H1 (cell line): ENCODE results near the gene CD52. TPM values are rescaled to one million over a fixed set of nuclear protein-coding genes. Genes with fewer than 3 reads are reported as not detected.

Experiments
- CTCF ChIP-seq, 3 experiments: IDR thresholded peaks; 1 replicate in 2 of 3; 2 replicates in 1 of 3; pipeline versions ENCODE4 v1.5.1 to v1.6.1; 2011; ENCODE audit warnings: low read length in 3 of 3, mild to moderate bottlenecking in 3 of 3, inconsistent platforms in 2 of 3, low read depth in 1 of 3, moderate library complexity in 1 of 3; ENCODE audit not compliant: insufficient read depth in 1 of 3; ENCODE audit errors: control extremely low read depth in 1 of 3
- TBP ChIP-seq: IDR thresholded peaks from 2 replicates; pipeline ENCODE4 v1.6.1; 2011; ENCODE audit warnings: low read depth, low read length, improper control_type of control experiment
- polyA plus RNA-seq, 7 experiments: library from polyadenylated mRNA; depleted of rRNA in 3 of 7; stranded (reverse) in 5 of 7; unstranded in 2 of 7; fragments of >200 nt in 5 of 7; fragments of 200-250 nt in 2 of 7; gene quantifications; 1 replicate in 5 of 7; 2 replicates in 1 of 7; 4 replicates in 1 of 7; pipeline versions ENCODE4 v1.2.1 to v1.2.3, GENCODE V29; 2011 to 2013; ENCODE audit warnings: missing spikeins in 2 of 7, mixed read lengths in 2 of 7
- total RNA-seq: library from RNA; stranded (reverse); fragmentation: NEBNext Ultra II Directional; extraction: Animal tissue kit (Norgen Biotek cat#: 25700); gene quantifications from 2 replicates; pipeline ENCODE4 v1.2.1, GENCODE V29; 2021

CD52 gene
- total and polyA plus RNA-seq, 2 of the 8 experiments (the other 6 are each of a cell fraction or from before 2014, with no cell fraction given), result 2.4 to 3.1 TPM

- TF ChIP-seq CTCF (IDR thresholded peaks at IDR 0.05; ENCODE audit: control extremely low read depth in 1 of 3, insufficient read depth in 1 of 3, low read depth in 1 of 3, low read length in 3 of 3) (peak; percentile 93 to 96 (median 93)), TBP (peak; percentile 49; the same call in 1 of the 2 replicates)
Measured at GRCh38 chr1:26363549-26364448, 46.0 kb downstream of the CD52 start (continued).
